Muscle layer of duodenum (tissue), 2 donors: ENCODE measurements around the gene RNF180.

Experiments
- H3K27ac ChIP-seq: one replicate; pipeline ENCODE4 v1.7.0; 2013; ENCODE audit warnings: mild to moderate bottlenecking, low read length
- H3K27me3 ChIP-seq: one replicate; pipeline ENCODE4 v1.7.0; 2013; ENCODE audit warnings: low read depth, mild to moderate bottlenecking, control low read depth, low read length
- H3K36me3 ChIP-seq, 2 donors: one replicate each; pipeline ENCODE4 v1.7.0; 2013; ENCODE audit warnings: low read length in 2 of 2, control low read depth in 1 of 2, mild to moderate bottlenecking in 1 of 2; ENCODE audit not compliant: insufficient read depth in 2 of 2, control insufficient read depth in 1 of 2
- H3K4me1 ChIP-seq, 2 donors: one replicate each; pipeline ENCODE4 v1.7.0; 2013; ENCODE audit warnings: low read length in 2 of 2, mild to moderate bottlenecking in 2 of 2, control low read depth in 1 of 2, moderate library complexity in 1 of 2; ENCODE audit not compliant: insufficient read depth in 2 of 2, control insufficient read depth in 1 of 2
- H3K4me3 ChIP-seq, 2 donors: one replicate each; pipeline ENCODE4 v1.7.0; 2013; ENCODE audit warnings: low read length in 2 of 2, low read depth in 1 of 2, mild to moderate bottlenecking in 1 of 2
- H3K9me3 ChIP-seq, 2 donors: one replicate each; pipeline ENCODE4 v1.7.0; 2013; ENCODE audit warnings: low read length in 2 of 2, control low read depth in 1 of 2, mild to moderate bottlenecking in 1 of 2; ENCODE audit not compliant: control insufficient read depth in 1 of 2
- donor health status: healthy.

RNF180 gene

GRCh38 chr5:64165500-64166200 is at the start of gene RNF180:
RNF180 (plus strand) TSS chr5:64165843; CDS start chr5:64200808, 34,965 bp downstream.
- Histone ChIP-seq H3K36me3 (no peaks in the 10 kb centered on the region), H3K4me1 (peaks cover 0 to 3% of the 10 kb centered on the region in 2 donors), H3K27ac (peak within 1 kb of the TSS; percentile 19), H3K27me3 (no peaks in the 10 kb centered on the region), H3K4me3 (peak within 1 kb of the TSS; percentile 74 to 86), H3K9me3 (no peaks in the 10 kb centered on the region)

GRCh38 chr5:64125521-64125920 is 40.1 kb upstream of the RNF180 start:
- Histone ChIP-seq H3K4me3 (no peak overlapping the region), H3K4me1 (no peaks in the 10 kb centered on the region), H3K27me3 (no peaks in the 10 kb centered on the region), H3K9me3 (no peaks in the 10 kb centered on the region), H3K27ac (no peak overlapping the region), H3K36me3 (no peaks in the 10 kb centered on the region)

- H3K9me3 ChIP-seq = no peaks in the 10 kb centered on the region
- no peaks in the 10 kb centered on the region for H3K4me1 ChIP-seq
- H3K4me3 ChIP-seq = no peak overlapping the region
- no peak overlapping the region for H3K27ac ChIP-seq
- H3K36me3 ChIP-seq = no peaks in the 10 kb centered on the region
- H3K27me3 ChIP-seq = no peaks in the 10 kb centered on the region
Measured at GRCh38 chr5:64126202-64126741, 39.4 kb upstream of the RNF180 start.

- no peak overlapping the region for H3K27ac ChIP-seq
- H3K4me3 ChIP-seq = no peak overlapping the region
Measured at GRCh38 chr5:64140018-64140417, 25.6 kb upstream of the RNF180 start.

GRCh38 chr5:64144425-64145215 is 21.0 kb upstream of the RNF180 start:
- H3K27ac ChIP-seq = no peak overlapping the region

More at GRCh38 chr5:64140018-64140417, 25.6 kb upstream of the RNF180 start:
- Histone ChIP-seq H3K4me1 (no peaks in the 10 kb centered on the region), H3K27me3 (no peaks in the 10 kb centered on the region), H3K36me3 (no peaks in the 10 kb centered on the region), H3K9me3 (no peaks in the 10 kb centered on the region)

GRCh38 chr5:64145216-64145895 is 20.3 kb upstream of the RNF180 start:
- Histone ChIP-seq H3K4me3 (no peak overlapping the region), H3K27me3 (no peaks in the 10 kb centered on the region), H3K36me3 (no peaks in the 10 kb centered on the region), H3K9me3 (no peaks in the 10 kb centered on the region), H3K27ac (no peak overlapping the region), H3K4me1 (no peaks in the 10 kb centered on the region)

More at GRCh38 chr5:64144425-64145215, 21.0 kb upstream of the RNF180 start:
- H3K9me3 ChIP-seq = no peaks in the 10 kb centered on the region
- no peaks in the 10 kb centered on the region for H3K27me3 ChIP-seq
- H3K4me1 ChIP-seq = no peaks in the 10 kb centered on the region
- no peaks in the 10 kb centered on the region for H3K36me3 ChIP-seq
- H3K4me3 ChIP-seq = no peak overlapping the region

GRCh38 chr5:64147379-64147778 is 18.3 kb upstream of the RNF180 start:
- Histone ChIP-seq H3K4me3 (no peak overlapping the region), H3K4me1 (no peaks in the 10 kb centered on the region), H3K27ac (no peak overlapping the region), H3K27me3 (no peaks in the 10 kb centered on the region), H3K36me3 (no peaks in the 10 kb centered on the region), H3K9me3 (no peaks in the 10 kb centered on the region)

- Histone ChIP-seq H3K4me3 (no peak overlapping the region), H3K4me1 (no peaks in the 10 kb centered on the region), H3K36me3 (no peaks in the 10 kb centered on the region), H3K27me3 (no peaks in the 10 kb centered on the region), H3K27ac (no peak overlapping the region), H3K9me3 (no peaks in the 10 kb centered on the region)
Measured at GRCh38 chr5:64147849-64148441, 17.7 kb upstream of the RNF180 start.

- H3K4me1 ChIP-seq = no peaks in the 10 kb centered on the region
- H3K27me3 ChIP-seq = no peaks in the 10 kb centered on the region
- peaks cover 0 to 3% of the 10 kb centered on the region in 2 donors for H3K9me3 ChIP-seq
- no peaks in the 10 kb centered on the region for H3K36me3 ChIP-seq
- H3K27ac ChIP-seq = no peak overlapping the region
- no peak overlapping the region for H3K4me3 ChIP-seq
Measured at GRCh38 chr5:64149268-64149667, 16.4 kb upstream of the RNF180 start.

GRCh38 chr5:64149857-64150521 is 15.7 kb upstream of the RNF180 start:
- Histone ChIP-seq H3K4me1 (no peaks in the 10 kb centered on the region), H3K27me3 (no peaks in the 10 kb centered on the region), H3K27ac (no peak overlapping the region), H3K4me3 (no peak overlapping the region), H3K36me3 (no peaks in the 10 kb centered on the region), H3K9me3 (peaks cover 0 to 3% of the 10 kb centered on the region in 2 donors)
